H9 (cell line): ENCODE results near the gene KCNJ12. TPM values are rescaled to one million over a fixed set of nuclear protein-coding genes. Genes with fewer than 3 reads are reported as not detected.
A peak's percentile ranks its signal among the peaks of the same experiment; 100 is the strongest.
"Not testable (repeated sequence)": the region's sequence is repeated elsewhere in the genome, so short reads cannot be mapped to it uniquely, and the experiment has no call there.

Experiments used
- DNase-seq: peaks from one replicate; pipeline ENCODE4 v3.0.0-alpha.2; 2017
- H2AFZ ChIP-seq: one replicate; pipeline ENCODE4 v1.6.1; 2013; ENCODE audit warnings: mild to moderate bottlenecking, low read length, control low read depth, moderate library complexity
- H2AK5ac ChIP-seq: 2 replicates; pipeline ENCODE4 v1.6.1; 2013; ENCODE audit warnings: low read length, control low read depth, mixed read lengths; ENCODE audit not compliant: insufficient read length
- H2BK120ac ChIP-seq: one replicate; pipeline ENCODE4 v1.6.1; 2013; ENCODE audit warnings: low read depth, mild to moderate bottlenecking, low read length, control low read depth, inconsistent platforms; ENCODE audit not compliant: poor library complexity, severe bottlenecking
- H2BK12ac ChIP-seq: 2 replicates; pipeline ENCODE4 v1.6.1; 2013; ENCODE audit warnings: low read length, control low read depth, mixed read lengths, low read depth; ENCODE audit not compliant: insufficient read length
- H2BK15ac ChIP-seq: 2 replicates; pipeline ENCODE4 v1.6.1; 2013; ENCODE audit warnings: low read depth, low read length, control low read depth
- H2BK20ac ChIP-seq: one replicate; pipeline ENCODE4 v1.6.1; 2013; ENCODE audit warnings: low read depth, mild to moderate bottlenecking, low read length, control low read depth, inconsistent platforms; ENCODE audit not compliant: poor library complexity, severe bottlenecking
- H2BK5ac ChIP-seq: 2 replicates; pipeline ENCODE4 v1.6.1; 2013; ENCODE audit warnings: low read length, control low read depth, mixed read lengths; ENCODE audit not compliant: insufficient read length
- H3K14ac ChIP-seq: 2 replicates; pipeline ENCODE4 v1.6.1; 2013; ENCODE audit warnings: low read length, control low read depth; ENCODE audit not compliant: insufficient read depth
- H3K18ac ChIP-seq: 2 replicates; pipeline ENCODE4 v1.6.1; 2013; ENCODE audit warnings: low read depth, mild to moderate bottlenecking, mixed read lengths, low read length, control low read depth; ENCODE audit not compliant: insufficient read length
- H3K23ac ChIP-seq: 2 replicates; pipeline ENCODE4 v1.6.1; 2013; ENCODE audit warnings: low read length, control low read depth, mixed read lengths, low read depth; ENCODE audit not compliant: insufficient read length
- H3K23me2 ChIP-seq: 2 replicates; pipeline ENCODE4 v1.6.1; 2013; ENCODE audit warnings: low read depth, mild to moderate bottlenecking, mixed read lengths, low read length, control low read depth; ENCODE audit not compliant: insufficient read length, poor library complexity, severe bottlenecking
- H3K27ac ChIP-seq: 2 replicates; pipeline ENCODE4 v1.5.1; 2013; ENCODE audit warnings: low read length, control low read depth, mixed read lengths, low read depth; ENCODE audit not compliant: insufficient read length
- H3K27me3 ChIP-seq: 2 replicates; pipeline ENCODE4 v1.6.1; 2013; ENCODE audit warnings: low read length, control low read depth, inconsistent platforms; ENCODE audit not compliant: insufficient read depth
- H3K4ac ChIP-seq: 2 replicates; pipeline ENCODE4 v1.6.1; 2013; ENCODE audit warnings: low read depth, mild to moderate bottlenecking, control low read depth, inconsistent platforms, low read length, moderate library complexity
- H3K4me1 ChIP-seq: 2 replicates; pipeline ENCODE4 v1.6.1; 2013; ENCODE audit warnings: low read length, control low read depth, inconsistent platforms; ENCODE audit not compliant: insufficient read depth
- H3K4me2 ChIP-seq: 2 replicates; pipeline ENCODE4 v1.6.1; 2013; ENCODE audit warnings: low read length, control low read depth, mixed read lengths; ENCODE audit not compliant: insufficient read length, insufficient read depth
- H3K56ac ChIP-seq: 2 replicates; pipeline ENCODE4 v1.6.1; 2013; ENCODE audit warnings: low read depth, mild to moderate bottlenecking, mixed read lengths, low read length, control low read depth; ENCODE audit not compliant: insufficient read length
- H3K79me1 ChIP-seq: 2 replicates; pipeline ENCODE4 v1.6.1; 2013; ENCODE audit warnings: low read depth, mild to moderate bottlenecking, moderate library complexity, low read length, control low read depth, inconsistent platforms; ENCODE audit not compliant: insufficient read depth, poor library complexity, severe bottlenecking
- H3K79me2 ChIP-seq: 2 replicates; pipeline ENCODE4 v1.6.1; 2013; ENCODE audit warnings: low read length, control low read depth, inconsistent platforms; ENCODE audit not compliant: insufficient read depth
- H3K9ac ChIP-seq: 2 replicates; pipeline ENCODE4 v1.6.1; 2013; ENCODE audit warnings: low read length, control low read depth, mixed read lengths; ENCODE audit not compliant: insufficient read length; ENCODE audit errors: extremely low read depth
- H3K9me3 ChIP-seq: one replicate; pipeline ENCODE4 v1.6.1; 2013; ENCODE audit warnings: low read depth, low read length, inconsistent platforms; ENCODE audit not compliant: control insufficient read depth
- H3T11ph ChIP-seq: one replicate; pipeline ENCODE4 v1.6.1; 2013; ENCODE audit warnings: mild to moderate bottlenecking, low read length, control low read depth, inconsistent platforms
- H4K20me1 ChIP-seq: one replicate; pipeline ENCODE4 v1.6.1; 2013; ENCODE audit not compliant: control insufficient read depth, insufficient read length, insufficient read depth
- H4K5ac ChIP-seq: 2 replicates; pipeline ENCODE4 v1.6.1; 2013; ENCODE audit warnings: low read depth, mild to moderate bottlenecking, mixed read lengths, low read length, control low read depth; ENCODE audit not compliant: insufficient read length
- H4K8ac ChIP-seq: replicated peaks from 2 replicates; pipeline ENCODE4 v1.6.1; 2013; ENCODE audit warnings: low read length, control low read depth, mixed read lengths, low read depth; ENCODE audit not compliant: insufficient read length
- H4K91ac ChIP-seq: 2 replicates; pipeline ENCODE4 v1.6.1; 2013; ENCODE audit warnings: low read depth, mild to moderate bottlenecking, moderate library complexity, mixed read lengths, low read length, control low read depth; ENCODE audit not compliant: insufficient read length
- H3K27ac Mint-ChIP-seq, 3 experiments: 2 replicates in 2 of 3; 3 replicates in 1 of 3; pipeline ENCODE4 v1.8.0; 2020 to 2021; ENCODE audit warnings: mixed read lengths in 3 of 3, mild to moderate bottlenecking in 1 of 3, moderate library complexity in 1 of 3
- H3K27me3 Mint-ChIP-seq: 2 replicates; pipeline ENCODE4 v1.8.0; 2021; ENCODE audit warnings: low read depth, mild to moderate bottlenecking, moderate library complexity, mixed read lengths
- H3K36me3 Mint-ChIP-seq, 3 experiments: 2 replicates in 2 of 3; 3 replicates in 1 of 3; pipeline ENCODE4 v1.8.0; 2020 to 2021; ENCODE audit warnings: low read depth in 3 of 3, mixed read lengths in 3 of 3; ENCODE audit not compliant: insufficient read depth in 1 of 3
- H3K4me1 Mint-ChIP-seq, 2 experiments: 2 replicates each; pipeline ENCODE4 v1.8.0; 2020; ENCODE audit warnings: mixed read lengths in 2 of 2
- H3K4me3 Mint-ChIP-seq, 2 experiments: 2 replicates in 1 of 2; 3 replicates in 1 of 2; pipeline ENCODE4 v1.8.0; 2020 to 2021; ENCODE audit warnings: mild to moderate bottlenecking in 2 of 2, mixed read lengths in 2 of 2, moderate library complexity in 1 of 2
- H3K9me3 Mint-ChIP-seq, 2 experiments: 2 replicates in 1 of 2; 3 replicates in 1 of 2; pipeline ENCODE4 v1.8.0; 2020; ENCODE audit warnings: mild to moderate bottlenecking in 2 of 2, mixed read lengths in 2 of 2, moderate library complexity in 1 of 2
- WGBS: extraction: QIAGEN DNeasy Blood & Tissue Kit; methylation state at CpG from one replicate; pipeline ENCODE4 v1.1.7; 2013; ENCODE audit warnings: missing lambda C conversion rate, low lambda C conversion rate, mixed read lengths; ENCODE audit not compliant: insufficient read length; ENCODE audit errors: extremely low coverage; 5-methylcytosine and 5-hydroxymethylcytosine counted together
- total RNA-seq: library from RNA; stranded (reverse); gene quantifications from 2 replicates; pipeline ENCODE4 v1.2.1, GENCODE V29; 2021
- TF ChIP-seq, protein P1 (sequence below): fragments of 200-600 bp; sonication (generic); conservative IDR thresholded peaks from 3 replicates; pipeline ENCODE4 v1.8.0; 2021; ENCODE audit warnings: antibody characterized with exemption, mild to moderate bottlenecking

Gene KCNJ12
- total RNA-seq, 1 experiment from 2014 or later, result 0.39 TPM

DNA sequence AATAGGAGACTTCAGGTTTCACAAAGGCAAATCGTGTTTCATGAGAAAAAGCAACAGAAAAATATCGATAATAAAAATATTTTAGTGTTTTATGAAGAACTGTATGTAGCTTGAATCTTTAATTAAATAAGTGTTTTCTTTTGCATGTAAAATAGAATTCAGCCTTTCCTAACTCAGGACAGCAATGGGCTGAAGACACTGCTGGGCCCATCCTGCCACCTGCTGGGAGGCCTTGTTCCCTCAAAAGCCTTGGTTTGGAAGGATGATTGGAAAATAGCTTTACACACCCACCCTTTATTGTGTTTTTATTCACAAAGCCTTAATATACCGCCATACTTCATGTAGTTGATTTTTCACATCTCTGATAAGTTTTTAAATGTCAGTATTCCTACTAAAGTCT lies 73.7 kb downstream of the KCNJ12 start:
- H4K8ac ChIP-seq, H4K91ac ChIP-seq, H2BK12ac ChIP-seq, H3K4ac ChIP-seq, H2BK15ac ChIP-seq, H3K36me3 Mint-ChIP-seq, H4K20me1 ChIP-seq, H2AK5ac ChIP-seq, H2BK5ac ChIP-seq, H3K27me3 ChIP-seq, H3K27ac Mint-ChIP-seq, H3K56ac ChIP-seq, H3K4me2 ChIP-seq, H3K79me2 ChIP-seq, H4K5ac ChIP-seq, H3K23ac ChIP-seq, H3K27ac ChIP-seq, H3K14ac ChIP-seq, H3K18ac ChIP-seq, H3K4me1 ChIP-seq, H3K4me3 Mint-ChIP-seq, H3K79me1 ChIP-seq, H3K9me3 ChIP-seq, H2BK120ac ChIP-seq, H3T11ph ChIP-seq, H2AFZ ChIP-seq, H3K9me3 Mint-ChIP-seq, H2BK20ac ChIP-seq, H3K9ac ChIP-seq, DNase-seq, H3K23me2 ChIP-seq: not testable (repeated sequence)
- H3K4me1 Mint-ChIP-seq, result peaks cover 5 to 11% of the 10 kb centered on the region in 2 experiments; a peak in 3 of 4 replicates
- peaks cover 43% of the 10 kb centered on the region for H3K27me3 Mint-ChIP-seq
- no CpG with 5 or more reads among the region's 3 CpGs for WGBS
- TF ChIP-seq, protein P1, sequence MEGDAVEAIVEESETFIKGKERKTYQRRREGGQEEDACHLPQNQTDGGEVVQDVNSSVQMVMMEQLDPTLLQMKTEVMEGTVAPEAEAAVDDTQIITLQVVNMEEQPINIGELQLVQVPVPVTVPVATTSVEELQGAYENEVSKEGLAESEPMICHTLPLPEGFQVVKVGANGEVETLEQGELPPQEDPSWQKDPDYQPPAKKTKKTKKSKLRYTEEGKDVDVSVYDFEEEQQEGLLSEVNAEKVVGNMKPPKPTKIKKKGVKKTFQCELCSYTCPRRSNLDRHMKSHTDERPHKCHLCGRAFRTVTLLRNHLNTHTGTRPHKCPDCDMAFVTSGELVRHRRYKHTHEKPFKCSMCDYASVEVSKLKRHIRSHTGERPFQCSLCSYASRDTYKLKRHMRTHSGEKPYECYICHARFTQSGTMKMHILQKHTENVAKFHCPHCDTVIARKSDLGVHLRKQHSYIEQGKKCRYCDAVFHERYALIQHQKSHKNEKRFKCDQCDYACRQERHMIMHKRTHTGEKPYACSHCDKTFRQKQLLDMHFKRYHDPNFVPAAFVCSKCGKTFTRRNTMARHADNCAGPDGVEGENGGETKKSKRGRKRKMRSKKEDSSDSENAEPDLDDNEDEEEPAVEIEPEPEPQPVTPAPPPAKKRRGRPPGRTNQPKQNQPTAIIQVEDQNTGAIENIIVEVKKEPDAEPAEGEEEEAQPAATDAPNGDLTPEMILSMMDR, result peak; percentile 28; the same call in 1 of the 3 replicates
